GM12892 (cell line): ENCODE data around the gene AMBP.

ENCODE experiments used
- POLR2A ChIP-seq: IDR thresholded peaks from 2 replicates; pipeline ENCODE4 v1.6.1; 2011; ENCODE audit warnings: low read depth, low read length, control low read depth
- POLR2AphosphoS5 ChIP-seq: IDR thresholded peaks from 2 replicates; pipeline ENCODE4 v1.6.1; 2011; ENCODE audit warnings: low read depth, low read length, control low read depth
- TAF1 ChIP-seq: IDR thresholded peaks from 2 replicates; pipeline ENCODE4 v1.6.1; 2011; ENCODE audit warnings: low read depth, mild to moderate bottlenecking, control low read depth, low read length, borderline replicate concordance

DNA sequence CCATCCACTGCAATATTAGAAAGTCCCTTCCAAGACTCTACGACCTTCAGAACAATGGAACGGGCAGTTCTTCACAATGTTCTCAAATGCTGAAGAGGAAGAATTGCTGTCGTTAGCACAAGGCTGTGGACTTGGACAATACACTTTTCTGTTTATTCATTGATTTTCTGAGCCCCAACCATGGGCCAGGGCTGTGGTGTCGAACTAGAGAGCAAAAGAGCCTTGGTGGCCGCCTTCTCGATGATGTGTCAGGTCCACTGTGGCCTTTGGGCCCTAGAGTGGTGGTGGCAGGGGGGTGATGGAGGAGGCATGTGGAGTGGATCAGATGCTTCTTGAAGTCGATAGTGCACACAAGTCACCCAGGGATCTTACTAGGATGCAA lies 39.5 kb upstream of the AMBP start:
- TF ChIP-seq POLR2A = no peak
- no peak for TF ChIP-seq POLR2AphosphoS5
- TF ChIP-seq TAF1 = no peak
